HG03060 (cell line): ENCODE measurements around the gene B4GALT6.

Experiments used
- ATAC-seq: cut with Tn5 transposase; IDR thresholded peaks from one replicate; pipeline ENCODE4 v1.9.1; 2021; ENCODE audit warnings: low read depth, moderate number of reproducible peaks; ENCODE audit not compliant: unreplicated experiment

Gene B4GALT6

DNA sequence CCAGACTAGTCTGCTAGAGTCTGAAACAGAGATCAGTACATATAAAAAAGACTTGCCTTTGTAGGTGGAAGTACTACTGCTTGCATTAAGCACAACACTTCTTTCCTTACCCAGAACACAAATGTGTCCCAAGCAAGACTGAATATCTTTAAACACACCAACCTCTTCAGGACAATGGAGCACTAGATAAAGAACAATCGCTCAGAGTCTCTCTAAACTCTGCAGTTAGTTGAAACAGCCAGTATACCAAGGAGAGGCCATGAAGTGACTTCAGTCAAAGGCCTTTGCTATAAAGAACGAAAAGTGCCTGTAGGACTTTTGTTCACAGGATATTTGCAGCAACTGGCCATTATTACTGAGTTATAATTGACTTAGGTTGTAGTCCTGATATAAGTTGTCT, 9.9 kb upstream of the B4GALT6 start:
- ATAC-seq, result no peak

DNA sequence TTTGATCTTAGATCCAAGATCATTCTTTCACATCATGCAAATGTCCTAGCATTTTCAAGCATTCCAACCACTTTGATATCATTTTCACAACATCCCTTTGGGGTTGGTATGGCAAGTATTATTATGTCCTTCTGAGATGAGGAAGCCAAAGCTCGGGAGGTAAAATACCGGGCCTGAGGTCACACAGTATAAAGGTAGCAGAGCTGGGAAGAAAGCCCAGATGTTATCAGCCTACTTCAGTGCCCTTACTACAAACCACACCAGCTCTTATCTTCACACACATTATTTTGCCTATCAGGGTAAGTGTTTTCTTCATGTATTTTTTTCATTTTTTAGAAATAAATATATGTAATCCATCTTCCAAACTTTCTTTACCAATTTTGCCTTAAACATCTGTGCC, 4.2 kb upstream of the B4GALT6 start:
- no peak for ATAC-seq

DNA sequence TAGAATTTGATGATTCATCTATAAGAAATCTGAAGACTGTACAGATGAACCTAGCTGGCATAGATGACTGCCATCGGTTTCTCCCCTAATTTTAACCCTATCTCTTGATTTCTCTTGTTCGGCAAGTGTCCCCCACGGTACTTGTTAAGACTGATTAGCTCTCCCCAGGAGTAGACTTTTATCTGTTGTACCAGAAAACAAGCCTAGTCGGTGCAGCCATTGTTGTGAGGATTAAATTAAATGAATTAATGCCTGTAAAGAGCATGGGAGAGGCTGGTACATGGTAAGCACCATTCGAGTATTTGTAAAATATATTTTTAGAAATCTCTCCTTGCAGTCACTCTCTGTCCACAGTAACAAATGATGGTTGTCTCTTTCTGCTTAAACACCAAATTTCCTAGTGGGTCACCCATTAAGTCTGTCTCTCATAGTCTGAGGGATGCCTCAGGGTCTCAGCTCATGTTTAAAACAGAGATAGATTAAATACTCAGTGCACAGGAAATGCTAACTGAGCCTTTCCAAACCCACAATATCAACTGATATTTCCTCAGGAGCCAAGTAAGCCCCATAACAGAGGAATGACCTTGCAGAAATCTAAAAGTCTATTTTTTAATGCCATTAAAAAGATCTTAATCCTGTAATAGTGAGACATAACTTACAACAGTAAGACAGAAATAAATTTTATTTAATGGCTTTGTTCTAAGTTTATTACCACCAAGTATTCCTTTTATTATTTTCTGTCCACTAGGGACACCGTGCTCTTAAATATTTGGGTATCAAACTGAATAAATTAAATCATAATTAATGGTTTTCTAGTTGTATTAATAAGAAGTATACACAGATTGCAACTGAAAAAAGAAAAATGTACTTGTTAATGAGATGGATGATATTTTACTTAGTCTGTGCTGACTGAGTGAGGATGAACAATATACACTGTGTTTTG, 2.9 kb upstream of the B4GALT6 start:
- no peak for ATAC-seq

DNA sequence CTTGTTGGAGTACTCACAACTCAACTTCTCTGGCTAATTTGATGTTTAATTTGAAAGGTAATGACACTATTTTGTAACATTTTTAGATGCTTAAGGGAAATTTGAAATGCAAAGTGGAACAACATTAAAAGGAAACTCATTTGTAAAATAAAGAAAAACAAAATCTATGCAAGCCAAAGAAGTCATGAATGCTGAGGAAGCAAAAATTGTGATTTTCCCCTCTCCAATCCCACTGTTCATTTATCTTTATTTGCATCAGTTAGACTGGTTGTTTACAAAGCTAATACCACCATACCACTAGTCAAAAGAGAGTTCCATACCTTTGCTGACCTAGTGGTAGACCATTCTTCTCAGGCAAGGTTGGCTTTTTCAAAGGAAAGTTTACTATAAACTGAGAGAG, 2.2 kb upstream of the B4GALT6 start:
- no peak for ATAC-seq

DNA sequence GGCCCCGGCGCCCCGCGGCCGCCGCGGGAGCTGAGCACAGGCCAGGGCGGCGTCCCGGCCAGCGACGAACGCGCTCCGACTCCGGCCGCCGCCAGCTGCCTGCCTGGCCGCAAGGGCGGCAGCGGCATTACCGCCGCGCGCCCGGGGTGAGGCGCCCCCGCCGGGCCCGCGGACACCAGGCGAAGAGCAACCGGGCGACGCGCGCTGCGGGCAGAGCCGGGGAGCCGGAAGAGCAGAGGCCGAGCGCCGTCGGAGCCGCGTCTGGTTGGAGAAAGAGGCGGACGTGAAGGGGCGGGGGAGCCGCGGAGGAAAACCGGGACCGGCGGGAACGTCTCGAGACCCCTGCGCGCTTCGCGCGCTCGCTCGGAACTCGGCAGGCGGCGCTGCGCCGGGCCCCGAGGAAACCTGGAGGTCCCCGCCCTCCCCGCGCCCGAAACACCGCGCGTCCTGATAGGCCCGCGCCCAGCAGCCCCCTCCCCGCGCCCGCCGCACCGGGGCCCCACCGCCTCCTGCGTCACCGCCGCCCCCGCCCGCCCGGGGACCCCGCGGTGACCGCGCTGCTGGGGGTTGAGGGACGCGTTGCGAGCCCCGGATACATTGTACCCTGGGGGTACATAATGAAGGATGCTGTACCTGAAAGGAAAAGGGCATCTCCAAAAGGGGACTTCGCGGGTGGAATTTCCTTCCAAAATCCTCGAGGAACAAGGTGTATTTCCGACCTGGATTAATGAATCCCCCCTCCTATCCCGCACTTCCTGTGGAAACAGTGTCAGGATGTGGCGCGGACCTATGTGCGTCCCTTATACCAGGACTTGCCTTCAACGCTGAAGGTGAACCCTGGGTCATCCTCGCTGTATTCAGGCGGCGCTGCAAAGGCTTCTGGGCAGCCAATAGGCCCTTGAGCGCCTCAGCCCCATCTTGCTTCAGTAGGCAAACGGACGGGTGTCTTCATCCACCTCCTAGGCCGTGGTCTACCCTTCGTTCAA, 1.0 kb upstream of the B4GALT6 start:
- no peak for ATAC-seq

DNA sequence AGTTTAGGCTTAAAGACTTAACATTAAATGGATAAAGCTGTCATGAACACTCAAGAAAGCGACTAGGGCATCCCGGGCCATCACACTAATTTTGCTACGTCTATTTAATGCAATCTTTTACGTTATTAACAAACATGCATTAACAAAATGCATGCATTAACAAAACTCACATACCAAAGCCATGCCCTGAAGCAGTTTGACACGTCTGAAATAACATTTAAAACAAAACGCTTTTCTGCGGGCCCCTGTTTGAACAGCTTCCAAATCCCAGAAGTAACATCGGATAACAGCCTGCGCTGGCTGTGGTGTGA, 458 bp downstream of the B4GALT6 start:
- no peak for ATAC-seq

DNA sequence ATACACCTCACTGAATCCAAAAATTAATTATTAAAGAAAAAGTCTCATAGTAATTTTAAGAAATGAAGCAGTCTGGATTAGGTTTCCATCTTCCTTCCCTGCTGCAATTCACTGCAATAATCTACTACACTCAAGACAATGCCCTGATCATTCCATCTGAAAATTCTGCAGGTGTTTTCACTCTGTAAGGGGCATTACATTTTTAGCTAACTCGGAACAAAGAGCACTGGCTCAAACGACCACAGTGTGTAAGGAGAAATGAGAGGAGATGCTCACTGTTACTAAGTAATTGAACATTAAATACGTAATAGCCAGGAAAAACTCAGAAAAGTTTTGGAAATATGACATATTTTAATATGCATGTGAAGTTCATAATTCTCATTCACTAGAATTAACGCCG, 1.3 kb downstream of the B4GALT6 start:
- ATAC-seq, result no peak

DNA sequence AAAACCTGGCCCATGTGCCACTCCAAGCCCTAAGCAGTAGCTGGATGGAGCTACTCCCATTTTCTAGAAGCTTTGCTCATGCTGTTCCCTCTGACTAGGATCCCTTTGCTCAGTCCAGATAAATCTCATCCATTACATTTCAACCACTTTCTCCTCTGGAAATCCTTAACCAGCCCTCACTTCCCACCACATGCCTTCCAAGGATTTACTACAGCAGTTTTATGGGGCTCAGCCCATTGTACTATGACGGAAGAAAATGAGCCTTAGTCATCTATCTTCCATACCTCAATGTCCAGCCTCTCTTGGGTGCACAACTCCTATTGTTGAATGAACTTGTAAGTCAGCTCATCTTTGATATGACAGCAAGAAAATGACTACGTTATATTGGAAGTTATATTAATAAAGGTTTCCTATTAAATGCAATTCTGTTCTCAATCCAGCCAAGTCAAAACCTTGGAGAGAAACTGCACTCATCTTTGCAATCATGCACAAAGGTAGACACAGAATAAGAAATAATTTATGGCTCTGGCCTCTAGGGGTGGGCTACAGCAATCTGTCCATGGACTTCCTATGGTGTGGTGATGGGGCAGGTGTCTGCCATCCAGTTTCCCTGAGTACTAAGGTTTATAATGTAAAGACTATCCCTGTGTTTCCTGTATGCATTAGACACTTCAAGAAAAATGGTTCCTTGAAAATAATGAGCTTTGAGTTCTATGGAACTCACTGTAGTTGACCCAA, 3.4 kb downstream of the B4GALT6 start:
- no peak for ATAC-seq

DNA sequence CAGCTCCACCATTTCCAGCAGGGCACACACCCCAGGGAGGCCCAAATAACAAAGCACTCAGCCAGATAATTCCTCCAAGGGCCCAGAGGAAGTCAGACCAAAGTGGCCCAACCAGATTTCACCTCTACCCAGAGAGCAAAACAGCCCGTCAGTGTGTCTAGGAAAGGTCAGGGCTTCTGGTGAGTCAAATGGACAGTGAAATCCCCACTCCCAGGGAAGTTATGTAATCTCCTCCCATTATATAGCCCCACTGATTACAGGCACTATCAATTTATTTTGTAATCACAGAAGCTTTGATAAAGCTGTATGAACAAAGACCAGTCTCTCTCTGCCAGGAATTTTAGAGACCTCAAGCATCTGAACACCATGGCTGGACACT, 4.0 kb downstream of the B4GALT6 start:
- no peak for ATAC-seq

DNA sequence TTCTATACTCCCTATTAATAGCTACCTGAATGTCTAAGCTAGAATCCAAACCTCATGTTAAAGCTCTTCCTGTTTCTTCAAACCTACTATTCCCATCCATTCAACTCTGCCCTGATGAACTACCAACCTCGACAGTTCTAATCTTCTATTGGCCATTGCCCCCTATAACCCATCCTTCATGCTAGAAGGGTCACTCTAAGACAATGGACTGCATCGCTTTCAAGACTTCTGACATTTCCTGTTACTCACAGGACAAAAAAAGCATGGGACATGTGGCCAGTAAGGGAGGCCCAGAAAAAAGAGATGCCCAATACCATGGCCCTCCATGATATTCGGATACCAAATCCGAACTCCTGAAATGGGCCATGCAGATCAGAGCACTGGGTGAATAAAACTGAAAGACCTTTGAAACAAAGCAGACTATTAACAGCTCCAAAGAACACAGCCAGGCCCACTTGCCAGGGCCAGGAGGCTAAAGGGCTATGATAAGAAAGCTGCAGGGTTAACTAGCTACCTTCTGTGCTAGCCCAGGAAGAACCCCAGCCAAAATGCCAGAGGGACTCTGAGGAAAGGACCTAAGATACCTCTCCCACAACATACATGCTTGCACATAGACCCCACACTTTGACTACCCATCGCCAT, 4.5 kb downstream of the B4GALT6 start:
- ATAC-seq, result no peak

DNA sequence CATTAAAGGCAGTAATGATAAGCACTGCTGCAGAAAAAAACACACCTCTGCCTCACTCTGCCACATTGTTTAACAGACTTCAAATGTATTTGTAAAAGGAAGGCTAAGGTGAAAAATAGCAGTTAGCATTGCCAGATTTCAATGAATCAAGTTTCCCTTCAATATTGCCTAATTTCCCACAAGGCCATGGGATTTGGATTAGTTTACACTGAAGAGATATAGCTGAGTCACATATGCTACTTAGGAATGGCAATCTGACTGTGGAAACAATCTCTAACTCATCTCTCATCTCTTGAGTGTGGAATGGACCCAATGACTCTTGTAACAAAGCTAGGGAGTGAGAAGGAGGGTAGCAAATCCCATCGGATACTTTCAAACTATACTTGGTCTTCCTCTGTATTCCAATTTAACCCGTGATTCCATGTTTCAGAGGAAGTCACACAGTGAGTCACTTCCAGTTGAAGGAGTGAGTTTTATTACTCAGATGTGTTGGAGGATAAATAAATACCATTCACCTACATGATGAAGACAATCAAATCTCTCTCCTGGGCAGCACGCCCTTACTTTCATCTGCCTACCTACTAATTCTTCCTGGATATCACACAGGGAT, 5.1 kb downstream of the B4GALT6 start:
- no peak for ATAC-seq

DNA sequence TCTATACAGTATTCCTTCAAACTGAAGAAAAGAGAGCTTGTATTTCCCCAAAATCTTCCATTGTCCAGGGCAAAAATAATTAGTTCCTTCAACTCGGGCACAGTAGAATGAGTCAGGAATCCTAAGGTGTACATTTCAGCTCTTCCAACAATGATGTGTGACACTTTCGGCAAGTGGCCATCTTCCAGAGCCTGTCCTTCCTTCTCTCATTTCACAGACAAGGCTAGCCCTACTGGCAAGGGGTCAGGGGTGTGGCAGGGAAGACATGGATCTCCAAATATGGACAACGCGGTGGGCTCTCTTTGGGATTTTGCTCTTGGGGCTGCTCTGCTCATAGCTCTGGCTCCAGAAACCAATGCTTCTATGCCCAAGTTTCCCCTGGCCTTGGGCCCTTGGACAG, 6.0 kb downstream of the B4GALT6 start:
- no peak for ATAC-seq

DNA sequence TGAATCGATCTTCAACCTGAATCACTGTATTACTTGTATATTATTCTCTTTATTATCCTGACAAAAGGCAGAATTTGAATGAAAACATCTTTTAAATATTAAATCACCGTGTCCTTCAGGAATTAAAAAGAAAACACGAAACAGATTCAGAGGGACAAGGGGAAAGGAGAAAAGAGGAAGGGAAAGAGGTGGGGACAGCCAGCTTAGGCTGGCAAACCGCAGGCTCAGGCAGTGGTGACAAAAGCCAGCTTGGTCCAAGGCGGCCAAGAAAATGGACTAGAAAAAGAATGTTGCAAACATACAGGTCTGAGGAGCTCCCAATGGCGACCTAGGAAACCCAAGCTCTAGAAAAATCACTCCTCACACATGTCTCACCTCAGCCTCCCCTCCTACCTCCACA, 6.8 kb downstream of the B4GALT6 start:
- no peak for ATAC-seq

DNA sequence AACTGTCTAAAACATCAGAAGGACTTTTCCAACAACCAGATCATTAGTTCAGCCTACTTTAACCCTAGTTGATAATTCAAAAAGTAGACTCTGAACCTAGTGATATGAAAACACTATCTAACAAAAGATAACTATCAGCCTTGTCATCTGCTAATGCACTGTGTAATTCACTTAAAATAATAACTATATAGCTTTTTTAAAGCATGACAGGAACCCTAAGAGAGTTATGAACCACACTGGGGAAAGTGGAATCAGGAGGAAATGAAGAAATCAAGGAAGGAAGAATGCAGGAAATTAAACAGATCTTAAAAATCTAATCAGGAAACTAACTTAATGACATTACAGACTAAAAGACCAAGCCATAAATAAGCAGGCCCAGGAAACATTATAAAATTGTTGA, 9.0 kb downstream of the B4GALT6 start:
- no peak for ATAC-seq

DNA sequence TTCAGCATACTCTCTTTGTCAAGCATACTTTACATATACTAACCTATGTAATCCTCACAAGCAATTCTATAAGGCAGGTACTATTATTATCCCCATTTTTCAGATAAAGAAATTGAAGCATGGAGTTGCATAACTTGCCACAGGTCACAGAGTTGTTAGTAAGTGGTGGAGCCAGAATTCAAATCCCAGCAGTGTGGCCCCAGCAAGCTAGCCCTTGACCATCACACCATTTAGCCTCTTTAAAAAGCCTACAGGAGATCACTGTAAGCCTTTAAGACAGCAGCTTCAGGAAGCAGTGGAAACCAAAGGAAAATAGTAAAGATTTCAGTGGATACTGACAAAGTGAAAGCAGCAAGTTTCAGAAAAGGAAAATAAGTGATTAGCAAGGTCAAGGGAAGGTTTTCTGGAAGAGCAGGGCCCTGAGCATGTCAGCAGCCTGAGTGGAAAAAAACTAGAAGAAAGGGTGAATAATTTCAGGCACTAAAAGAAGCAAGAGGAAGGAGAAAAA, 11.7 kb downstream of the B4GALT6 start:
- no peak for ATAC-seq

DNA sequence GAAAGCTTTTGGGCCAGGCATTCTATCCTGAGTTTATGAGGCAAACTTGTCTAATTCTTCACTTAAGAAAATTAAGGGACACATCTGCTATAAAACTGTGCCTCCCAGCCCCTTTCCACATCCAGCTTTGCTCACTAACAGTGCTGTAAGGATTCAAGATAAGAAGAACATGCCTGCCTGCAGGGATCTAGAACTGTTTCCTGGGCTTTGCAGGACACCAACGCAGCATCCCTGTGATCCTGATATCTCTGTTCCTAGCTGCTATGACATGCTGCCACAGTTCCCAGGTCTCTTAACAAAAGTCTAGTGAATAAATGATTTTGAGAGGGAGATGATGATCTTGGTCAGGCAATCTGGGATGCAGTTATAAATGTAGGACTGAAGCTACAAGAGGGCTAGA, 12.4 kb downstream of the B4GALT6 start:
- ATAC-seq, result no peak

DNA sequence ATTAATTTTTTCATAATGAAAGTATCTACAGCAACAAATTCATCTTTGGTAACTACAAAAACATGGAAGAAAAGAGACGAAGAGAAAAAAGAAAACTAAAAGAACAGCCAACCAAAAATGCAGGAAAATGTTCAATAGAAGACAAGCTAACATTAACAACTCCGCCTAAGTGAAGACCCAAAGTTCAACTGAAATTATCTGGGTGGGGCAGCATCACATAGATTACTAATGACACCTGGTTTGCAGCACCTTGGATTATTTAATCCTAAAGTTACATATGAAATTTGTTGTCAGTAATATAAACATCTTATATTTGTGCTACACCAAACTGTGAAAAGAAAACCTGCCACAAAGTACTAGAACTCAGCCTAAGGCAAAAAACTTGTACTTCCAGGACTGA, 14.8 kb downstream of the B4GALT6 start:
- ATAC-seq, result no peak

DNA sequence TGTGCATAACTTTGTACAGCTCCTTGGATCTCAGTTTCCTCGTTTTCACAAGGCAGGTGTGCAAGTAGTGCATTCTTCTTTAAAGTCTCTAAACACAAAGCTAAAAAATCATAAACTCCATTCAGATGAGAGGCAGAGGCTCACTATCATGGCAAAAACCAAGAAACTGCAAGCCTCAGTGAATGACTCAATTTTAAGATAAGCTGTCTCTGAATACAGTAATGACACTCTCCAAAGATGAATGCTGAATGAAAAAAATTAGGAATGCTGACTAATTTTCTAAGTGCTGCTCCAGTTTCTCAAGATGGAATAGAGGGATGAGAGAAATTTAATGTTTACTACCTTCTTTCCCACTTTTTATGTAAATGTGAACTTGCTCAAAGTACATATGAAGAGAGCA, 17.2 kb downstream of the B4GALT6 start:
- ATAC-seq, result no peak

DNA sequence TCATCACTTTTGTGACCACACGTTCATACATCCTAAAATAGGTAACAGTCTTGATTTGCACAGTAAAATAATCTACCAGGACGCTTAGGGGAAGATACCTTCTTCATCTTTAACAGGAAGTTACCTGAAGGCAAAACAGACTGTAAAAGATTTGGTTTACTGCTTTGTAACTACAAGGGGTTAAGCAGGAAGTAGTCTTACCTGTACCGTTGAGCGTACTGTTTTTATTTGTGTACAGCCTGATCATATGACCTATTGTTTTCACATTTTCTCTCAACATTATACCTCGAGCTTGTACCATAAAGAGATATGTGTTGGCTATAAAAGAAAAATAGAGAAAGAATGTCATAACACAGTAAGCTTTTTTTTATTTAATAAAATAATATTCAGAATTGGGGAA, 18.3 kb downstream of the B4GALT6 start:
- no peak for ATAC-seq

DNA sequence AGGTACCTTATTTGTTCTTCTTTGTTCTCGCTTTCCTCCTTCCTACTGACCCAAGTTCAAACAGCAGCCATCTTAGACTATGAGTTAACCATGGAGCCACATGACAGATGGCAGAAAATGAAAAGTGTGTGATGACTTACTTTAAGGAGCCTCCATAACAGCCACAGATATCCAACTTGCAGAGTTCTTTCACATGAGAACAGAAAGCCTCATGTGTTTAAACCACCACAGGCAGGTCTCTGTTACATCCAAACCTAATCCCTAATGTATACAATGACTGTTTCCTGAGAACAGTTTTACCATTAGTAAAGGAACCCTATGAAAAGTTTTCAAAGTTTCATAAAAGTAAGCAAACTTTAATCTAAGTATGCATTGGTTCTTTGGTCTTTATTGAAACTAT, 20.3 kb downstream of the B4GALT6 start:
- ATAC-seq, result no peak
